Prostate gland (tissue), 2 donors: ENCODE measurements around the gene LPP. TPM values are rescaled to one million over a fixed set of nuclear protein-coding genes. Genes with fewer than 3 reads are reported as not detected.

Experiments used
- DNase-seq: peaks from one replicate; pipeline ENCODE4 v3.0.0-alpha.2; 2019; ENCODE audit warnings: low spot score
- H3K27ac ChIP-seq, 2 donors: fragments of 200-600 bp; sonication (generic); 2 replicates each; pipeline ENCODE4 v1.5.1; 2017 to 2019
- H3K27me3 ChIP-seq: fragments of 200-600 bp; sonication (generic); replicated peaks from 2 replicates; pipeline ENCODE4 v1.5.1; 2019; ENCODE audit not compliant: insufficient read depth
- H3K36me3 ChIP-seq, 2 donors: fragments of 200-600 bp; sonication (generic); 1 replicate in 1 of 2; 2 replicates in 1 of 2; pipeline versions ENCODE4 v1.5.1 to v1.8.1; 2017 to 2019
- H3K4me1 ChIP-seq: fragments of 200-600 bp; sonication (generic); replicated peaks from 2 replicates; pipeline ENCODE4 v1.5.1; 2019
- H3K4me3 ChIP-seq, 2 donors: fragments of 200-600 bp; sonication (generic); 2 replicates each; pipeline ENCODE4 v1.5.1; 2017 to 2019
- H3K9me3 ChIP-seq: fragments of 200-600 bp; sonication (generic); 2 replicates; pipeline ENCODE4 v1.5.1; 2017
- POLR2A ChIP-seq: fragments of 450-650 bp; IDR thresholded peaks from one replicate; pipeline ENCODE4 v1.6.1; 2016; ENCODE audit warnings: antibody characterized with exemption, mild to moderate bottlenecking
- POLR2AphosphoS5 ChIP-seq: sonication (generic); formaldehyde crosslinking; IDR thresholded peaks from one replicate; pipeline ENCODE4 v1.6.1; 2017; ENCODE audit warnings: antibody characterized with exemption
- WGBS: methylation state at CpG from one replicate; pipeline ENCODE4 v1.1.5; 2018; 5-methylcytosine and 5-hydroxymethylcytosine counted together
- intact Hi-C: fragments of 100-400 bp; cut with DNase I; formaldehyde crosslinking; loops from one replicate; pipeline ENCODE4 v1.14.2; 2022
- total RNA-seq, 2 donors: library from RNA; depleted of rRNA; stranded (reverse); fragments of >200 nt; gene quantifications; one replicate each; pipeline ENCODE4 v1.1.0, GENCODE V29; 2016
- TF ChIP-seq, protein P1 (sequence below), 4 experiments: fragments of 200-600 bp in 2 of 4; fragments of 450-650 bp in 2 of 4; sonication (generic) in 2 of 4; IDR thresholded peaks; 1 replicate in 3 of 4; 2 replicates in 1 of 4; pipeline ENCODE4 v1.5.1; 2016 to 2019; ENCODE audit warnings: antibody characterized with exemption in 4 of 4, mild to moderate bottlenecking in 2 of 4, moderate library complexity in 2 of 4

The LPP gene
- total RNA-seq, 2 donors from 2014 or later = 219 to 248 TPM

DNA sequence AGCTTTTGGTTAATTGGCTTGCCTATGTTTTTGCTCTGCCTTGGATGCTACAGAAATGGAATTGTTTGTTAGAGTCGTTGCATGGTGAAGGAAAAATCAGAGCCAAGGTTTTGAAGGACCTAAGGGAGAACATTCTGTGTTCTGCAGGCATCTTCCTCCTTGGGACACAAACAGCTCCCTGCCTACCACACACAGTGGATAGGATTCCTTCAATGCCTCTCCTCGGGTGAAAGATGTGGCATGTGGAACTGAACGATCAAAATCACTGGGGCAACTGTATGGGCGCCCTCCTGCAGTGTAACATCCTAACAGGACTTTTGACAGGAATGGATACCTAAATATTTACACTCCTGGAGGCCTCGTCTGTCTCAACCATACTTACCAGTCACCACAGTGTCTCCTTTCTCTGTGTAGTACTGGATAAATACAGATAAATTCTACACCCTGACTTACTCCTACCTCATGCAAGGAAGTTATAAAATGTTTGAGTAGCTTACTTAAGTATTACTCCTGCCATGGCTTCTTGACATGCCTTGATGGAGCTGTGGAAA is 100.6 kb downstream of the LPP start:
- Histone ChIP-seq H3K27ac (no peak overlapping the region), H3K4me1 (peaks cover 3% of the 10 kb centered on the region), H3K27me3 (no peaks in the 10 kb centered on the region), H3K36me3 (no peaks in the 10 kb centered on the region), H3K9me3 (no peaks in the 10 kb centered on the region), H3K4me3 (no peak overlapping the region)
- WGBS = 61% methylated on average over 5 of the region's 5 CpGs
- no peak for DNase-seq
- intact Hi-C loops = no loop called here
- TF ChIP-seq POLR2A (no peak), POLR2AphosphoS5 (no peak)
- TF ChIP-seq, protein P1, sequence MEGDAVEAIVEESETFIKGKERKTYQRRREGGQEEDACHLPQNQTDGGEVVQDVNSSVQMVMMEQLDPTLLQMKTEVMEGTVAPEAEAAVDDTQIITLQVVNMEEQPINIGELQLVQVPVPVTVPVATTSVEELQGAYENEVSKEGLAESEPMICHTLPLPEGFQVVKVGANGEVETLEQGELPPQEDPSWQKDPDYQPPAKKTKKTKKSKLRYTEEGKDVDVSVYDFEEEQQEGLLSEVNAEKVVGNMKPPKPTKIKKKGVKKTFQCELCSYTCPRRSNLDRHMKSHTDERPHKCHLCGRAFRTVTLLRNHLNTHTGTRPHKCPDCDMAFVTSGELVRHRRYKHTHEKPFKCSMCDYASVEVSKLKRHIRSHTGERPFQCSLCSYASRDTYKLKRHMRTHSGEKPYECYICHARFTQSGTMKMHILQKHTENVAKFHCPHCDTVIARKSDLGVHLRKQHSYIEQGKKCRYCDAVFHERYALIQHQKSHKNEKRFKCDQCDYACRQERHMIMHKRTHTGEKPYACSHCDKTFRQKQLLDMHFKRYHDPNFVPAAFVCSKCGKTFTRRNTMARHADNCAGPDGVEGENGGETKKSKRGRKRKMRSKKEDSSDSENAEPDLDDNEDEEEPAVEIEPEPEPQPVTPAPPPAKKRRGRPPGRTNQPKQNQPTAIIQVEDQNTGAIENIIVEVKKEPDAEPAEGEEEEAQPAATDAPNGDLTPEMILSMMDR (IDR thresholded peaks at IDR 0.05) = no peak

- H3K27ac ChIP-seq = no peak overlapping the region
- no peaks in the 10 kb centered on the region for H3K9me3 ChIP-seq
- peaks cover 3% of the 10 kb centered on the region for H3K4me1 ChIP-seq
- intact Hi-C loops = no loop called here
- no peak for TF ChIP-seq POLR2AphosphoS5
- TF ChIP-seq, protein P1 (IDR thresholded peaks at IDR 0.05) = no peak
- TF ChIP-seq POLR2A = no peak
- H3K27me3 ChIP-seq = no peaks in the 10 kb centered on the region
- 93% methylated on average over 2 of the region's 2 CpGs for WGBS
- no peak overlapping the region for H3K4me3 ChIP-seq
- no peaks in the 10 kb centered on the region for H3K36me3 ChIP-seq
- no peak for DNase-seq
Measured at GRCh38 chr3:188255190-188255589, 101.2 kb downstream of the LPP start.

GRCh38 chr3:188256758-188257157 is 102.8 kb downstream of the LPP start:
- Histone ChIP-seq H3K27me3 (no peaks in the 10 kb centered on the region), H3K4me3 (no peak overlapping the region), H3K9me3 (no peaks in the 10 kb centered on the region), H3K27ac (peak overlapping the region; percentile 2 to 41), H3K4me1 (peaks cover 3% of the 10 kb centered on the region), H3K36me3 (no peaks in the 10 kb centered on the region)
- no peak for DNase-seq
- TF ChIP-seq POLR2AphosphoS5 (no peak), POLR2A (no peak)
- TF ChIP-seq, protein P1 (IDR thresholded peaks at IDR 0.05) = no peak
- WGBS = 86% methylated on average over 3 of the region's 3 CpGs
- intact Hi-C loops = no loop called here

DNA sequence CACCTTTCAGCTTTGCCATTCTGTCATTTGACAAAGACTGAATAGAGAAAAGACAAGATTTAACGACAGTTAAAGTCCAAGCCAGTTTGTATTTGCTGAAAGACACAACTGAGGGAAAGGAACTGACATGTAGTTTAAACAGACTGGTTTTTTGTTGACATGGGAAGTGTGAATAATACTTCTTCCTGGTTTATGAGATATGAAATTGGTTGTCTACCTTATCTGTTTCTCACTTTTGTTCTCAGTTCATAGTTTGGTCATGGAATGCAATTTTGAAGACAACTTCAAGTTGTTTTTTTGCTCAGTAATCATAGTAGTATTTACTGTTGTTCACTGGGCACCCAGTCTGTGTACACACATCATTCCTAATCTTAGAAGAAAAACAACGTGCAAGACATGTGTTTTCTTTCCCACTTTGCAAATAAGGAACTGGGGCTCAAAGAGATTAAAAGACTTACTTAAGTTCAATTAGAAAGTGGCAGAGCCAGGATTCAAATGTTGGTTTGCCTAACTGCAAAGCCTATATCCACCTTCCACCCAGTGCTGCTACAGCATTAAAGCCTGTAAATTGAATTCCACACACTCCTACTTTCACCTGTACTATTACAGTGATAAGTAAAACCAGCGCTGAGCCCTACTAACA is 103.5 kb downstream of the LPP start:
- Histone ChIP-seq H3K36me3 (no peaks in the 10 kb centered on the region), H3K4me1 (peaks cover 3% of the 10 kb centered on the region), H3K27ac (peak overlapping the region; percentile 2 to 41), H3K27me3 (no peaks in the 10 kb centered on the region), H3K9me3 (no peaks in the 10 kb centered on the region), H3K4me3 (no peak overlapping the region)
- 38% methylated on average over 3 of the region's 3 CpGs for WGBS
- DNase-seq = no peak
- intact Hi-C loops = no loop called here
- TF ChIP-seq POLR2A (no peak), POLR2AphosphoS5 (peak; percentile 24)
- TF ChIP-seq, protein P1 (IDR thresholded peaks at IDR 0.05) = no peak

GRCh38 chr3:188259191-188259590 is 105.2 kb downstream of the LPP start:
- TF ChIP-seq POLR2A (no peak), POLR2AphosphoS5 (no peak)
- TF ChIP-seq, protein P1 (IDR thresholded peaks at IDR 0.05) = no peak
- intact Hi-C loops = no loop called here
- peak overlapping the region in 1 of 2 donors; percentile 4 for H3K27ac ChIP-seq

More at GRCh38 chr3:188259191-188259590, 105.2 kb downstream of the LPP start:
- Histone ChIP-seq H3K4me1 (peaks cover 13% of the 10 kb centered on the region), H3K4me3 (no peak overlapping the region), H3K9me3 (no peaks in the 10 kb centered on the region), H3K27me3 (no peaks in the 10 kb centered on the region), H3K36me3 (no peaks in the 10 kb centered on the region)
- DNase-seq = no peak
- 40% methylated on average over 2 of the region's 2 CpGs for WGBS
